H1 (cell line): ENCODE measurements around the gene CDKN2B-AS1. TPM values are rescaled to one million over a fixed set of nuclear protein-coding genes. Genes with fewer than 3 reads are reported as not detected.

Experiments
- KDM1A ChIP-seq: fragments of 200-600, 300-600 bp; sonication (generic); IDR thresholded peaks from 2 replicates; pipeline ENCODE4 v1.7.1; 2016; ENCODE audit warnings: mild to moderate bottlenecking, low read length, borderline replicate concordance
- polyA plus RNA-seq, 7 experiments: library from polyadenylated mRNA; depleted of rRNA in 3 of 7; stranded (reverse) in 5 of 7; unstranded in 2 of 7; fragments of >200 nt in 5 of 7; fragments of 200-250 nt in 2 of 7; gene quantifications; 1 replicate in 5 of 7; 2 replicates in 1 of 7; 4 replicates in 1 of 7; pipeline versions ENCODE4 v1.2.1 to v1.2.3, GENCODE V29; 2011 to 2013; ENCODE audit warnings: missing spikeins in 2 of 7, mixed read lengths in 2 of 7
- total RNA-seq: library from RNA; stranded (reverse); fragmentation: NEBNext Ultra II Directional; extraction: Animal tissue kit (Norgen Biotek cat#: 25700); gene quantifications from 2 replicates; pipeline ENCODE4 v1.2.1, GENCODE V29; 2021
- TF ChIP-seq, protein P1 (sequence below): IDR thresholded peaks from 2 replicates; pipeline ENCODE4 v1.6.1; 2012; ENCODE audit warnings: inconsistent platforms
- TF ChIP-seq, protein P2 (sequence below): IDR thresholded peaks from 2 replicates; pipeline ENCODE4 v1.6.1; 2012; ENCODE audit warnings: inconsistent platforms

CDKN2B-AS1 gene
- total and polyA plus RNA-seq, 2 of the 8 experiments (the other 6 are each of a cell fraction or from before 2014, with no cell fraction given): not detected

DNA sequence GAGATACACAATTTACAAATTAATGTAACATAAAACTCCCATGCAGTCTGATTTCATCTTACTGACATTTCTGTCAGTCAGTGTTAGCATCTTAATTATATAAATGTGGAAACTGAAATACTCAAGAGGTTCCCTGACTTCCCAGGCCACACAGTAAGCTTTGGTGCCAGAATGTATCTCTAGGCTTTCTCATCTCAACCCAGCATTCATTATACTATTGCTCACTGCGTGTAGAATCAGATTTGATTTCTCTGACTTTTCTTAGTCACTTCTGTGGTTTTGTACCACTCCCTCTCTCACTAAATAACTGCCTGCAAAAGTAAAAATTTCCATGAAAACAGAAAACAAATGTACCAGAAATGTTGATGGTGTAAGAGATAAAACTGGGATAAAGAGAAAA, 46.2 kb downstream of the CDKN2B-AS1 start (continued):
- TF ChIP-seq, protein P1, sequence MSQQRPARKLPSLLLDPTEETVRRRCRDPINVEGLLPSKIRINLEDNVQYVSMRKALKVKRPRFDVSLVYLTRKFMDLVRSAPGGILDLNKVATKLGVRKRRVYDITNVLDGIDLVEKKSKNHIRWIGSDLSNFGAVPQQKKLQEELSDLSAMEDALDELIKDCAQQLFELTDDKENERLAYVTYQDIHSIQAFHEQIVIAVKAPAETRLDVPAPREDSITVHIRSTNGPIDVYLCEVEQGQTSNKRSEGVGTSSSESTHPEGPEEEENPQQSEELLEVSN: no peak
- TF ChIP-seq KDM1A: no peak
- TF ChIP-seq, protein P2, sequence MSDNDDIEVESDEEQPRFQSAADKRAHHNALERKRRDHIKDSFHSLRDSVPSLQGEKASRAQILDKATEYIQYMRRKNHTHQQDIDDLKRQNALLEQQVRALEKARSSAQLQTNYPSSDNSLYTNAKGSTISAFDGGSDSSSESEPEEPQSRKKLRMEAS: no peak
